H1 (cell line): Measurements from ENCODE around the gene MBLAC2. TPM values are rescaled to one million over a fixed set of nuclear protein-coding genes. Genes with fewer than 3 reads are reported as not detected.

Source experiments
- CTCF ChIA-PET: fragments of 300-600 bp; sonication (Branson Sonifier 250); formaldehyde crosslinking; loops from one replicate; lab custom pipeline; 2021; ENCODE audit not compliant: partially characterized antibody; lab: Charles Lee
- POLR2A ChIA-PET: fragments of 300-600 bp; sonication (Branson Sonifier 250); formaldehyde crosslinking; loops from one replicate; lab custom pipeline; 2021; ENCODE audit warnings: inconsistent platforms; ENCODE audit not compliant: partially characterized antibody; lab: Charles Lee
- DNase-seq, 2 experiments: peaks; one replicate each; pipeline versions ENCODE4 v3.0.0 to v3.0.0-alpha.2; 2010 to 2022; ENCODE audit warnings: low spot score in 2 of 2, low read depth in 1 of 2, mixed read lengths in 1 of 2
- FAIRE-seq: peaks from 2 replicates; lab custom pipeline; 2011; peaks lifted over from hg19 to GRCh38; lab: Jason Lieb, UNC
- H2AFZ ChIP-seq: 2 replicates; pipeline ENCODE4 v1.8.1; 2012; ENCODE audit warnings: low read length, inconsistent platforms
- H2AK5ac ChIP-seq: 2 replicates; pipeline ENCODE4 v1.6.1; 2013; ENCODE audit warnings: low read depth, low read length
- H2BK120ac ChIP-seq: replicated peaks from 2 replicates; pipeline ENCODE3; 2013; ENCODE audit warnings: low read depth, low read length, inconsistent platforms
- H2BK12ac ChIP-seq: 2 replicates; pipeline ENCODE4 v1.6.1; 2013; ENCODE audit warnings: low read depth, low read length
- H2BK15ac ChIP-seq: 2 replicates; pipeline ENCODE4 v1.6.1; 2013; ENCODE audit warnings: low read length
- H2BK20ac ChIP-seq: 2 replicates; pipeline ENCODE4 v1.6.1; 2013; ENCODE audit warnings: low read length
- H2BK5ac ChIP-seq: 2 replicates; pipeline ENCODE4 v1.6.1; 2013; ENCODE audit warnings: low read depth, low read length
- H3K14ac ChIP-seq: 2 replicates; pipeline ENCODE4 v1.6.1; 2013; ENCODE audit warnings: inconsistent platforms; ENCODE audit not compliant: insufficient read length
- H3K18ac ChIP-seq: 2 replicates; pipeline ENCODE4 v1.6.1; 2013; ENCODE audit warnings: low read length; ENCODE audit errors: extremely low read depth
- H3K23ac ChIP-seq: 2 replicates; pipeline ENCODE4 v1.6.1; 2013; ENCODE audit warnings: inconsistent platforms; ENCODE audit not compliant: insufficient read length
- H3K23me2 ChIP-seq: 2 replicates; pipeline ENCODE4 v1.6.1; 2013; ENCODE audit warnings: low read depth, low read length
- H3K27ac ChIP-seq: 2 replicates; pipeline ENCODE4 v1.6.1; 2011; ENCODE audit warnings: low read depth, low read length, inconsistent platforms
- H3K27me3 ChIP-seq, 4 experiments: replicated peaks in 1 of 4; 1 replicate in 1 of 4; 2 replicates in 3 of 4; pipeline versions ENCODE4 v1.6.1 to v1.8.1; 2011 to 2013; ENCODE audit warnings: low read length in 3 of 4, mild to moderate bottlenecking in 3 of 4, inconsistent platforms in 2 of 4, mixed read lengths in 2 of 4, moderate library complexity in 1 of 4; ENCODE audit not compliant: control insufficient read depth in 3 of 4, insufficient read depth in 3 of 4; ENCODE audit errors: extremely low read depth in 1 of 4
- H3K36me3 ChIP-seq, 4 experiments: 2 replicates each; pipeline versions ENCODE4 v1.6.1 to v1.8.1; 2011 to 2013; ENCODE audit warnings: mild to moderate bottlenecking in 4 of 4, low read length in 3 of 4, moderate library complexity in 2 of 4, control low read depth in 1 of 4, inconsistent platforms in 1 of 4; ENCODE audit not compliant: insufficient read depth in 4 of 4, control insufficient read depth in 2 of 4
- H3K4ac ChIP-seq: replicated peaks from 2 replicates; pipeline ENCODE3; 2013; ENCODE audit warnings: low read length, low read depth, mixed read lengths, inconsistent platforms; ENCODE audit not compliant: insufficient read length
- H3K4me1 ChIP-seq, 4 experiments: replicated peaks in 1 of 4; 1 replicate in 1 of 4; 2 replicates in 3 of 4; pipeline versions ENCODE4 v1.6.1 to v1.8.1; 2011 to 2013; ENCODE audit warnings: low read length in 3 of 4, inconsistent platforms in 2 of 4, mixed read lengths in 1 of 4; ENCODE audit not compliant: insufficient read depth in 4 of 4, control insufficient read depth in 3 of 4
- H3K4me2 ChIP-seq, 2 experiments: 2 replicates each; pipeline versions ENCODE4 v1.6.1 to v1.8.1; 2011 to 2013; ENCODE audit warnings: low read depth in 2 of 2, low read length in 2 of 2, control low read depth in 1 of 2, inconsistent platforms in 1 of 2, mild to moderate bottlenecking in 1 of 2; ENCODE audit not compliant: insufficient read depth in 1 of 2
- H3K4me3 ChIP-seq, 4 experiments: fragments of 200-600, 300-600 bp in 1 of 4; sonication (generic), shearing (Covaris generic), sonication (Bioruptor Twin) in 1 of 4; 2 replicates each; pipeline versions ENCODE4 v1.5.1 to v1.8.1; 2011 to 2016; ENCODE audit warnings: low read length in 4 of 4, low read depth in 3 of 4, control low read depth in 2 of 4, inconsistent platforms in 2 of 4, mild to moderate bottlenecking in 2 of 4, mixed read lengths in 1 of 4, moderate library complexity in 1 of 4; ENCODE audit not compliant: insufficient read depth in 2 of 4; ENCODE audit errors: extremely low read depth in 1 of 4
- H3K56ac ChIP-seq: replicated peaks from 2 replicates; pipeline ENCODE3; 2013; ENCODE audit warnings: low read depth, mild to moderate bottlenecking, mixed read lengths, low read length, inconsistent platforms; ENCODE audit not compliant: insufficient read length
- H3K79me1 ChIP-seq: 2 replicates; pipeline ENCODE4 v1.6.1; 2013; ENCODE audit warnings: low read depth, low read length, control low read depth
- H3K79me2 ChIP-seq, 2 experiments: 2 replicates each; pipeline versions ENCODE4 v1.6.1 to v1.8.1; 2012 to 2013; ENCODE audit warnings: low read length in 2 of 2, mild to moderate bottlenecking in 2 of 2, inconsistent platforms in 1 of 2; ENCODE audit not compliant: insufficient read depth in 2 of 2, control insufficient read depth in 1 of 2
- H3K9ac ChIP-seq, 4 experiments: replicated peaks in 1 of 4; 1 replicate in 1 of 4; 2 replicates in 3 of 4; pipeline versions ENCODE4 v1.6.1 to v1.8.1; 2011 to 2013; ENCODE audit warnings: low read depth in 3 of 4, low read length in 3 of 4, control low read depth in 2 of 4, mild to moderate bottlenecking in 2 of 4, moderate library complexity in 2 of 4, inconsistent platforms in 1 of 4; ENCODE audit errors: extremely low read depth in 1 of 4
- H3K9me3 ChIP-seq, 2 experiments: 2 replicates each; pipeline versions ENCODE4 v1.6.1 to v1.8.1; 2012 to 2013; ENCODE audit warnings: mild to moderate bottlenecking in 2 of 2, moderate library complexity in 2 of 2, control low read depth in 1 of 2, inconsistent platforms in 1 of 2, low read depth in 1 of 2, low read length in 1 of 2, mixed read lengths in 1 of 2; ENCODE audit not compliant: insufficient read depth in 2 of 2
- H4K20me1 ChIP-seq, 2 experiments: replicated peaks in 1 of 2; 2 replicates each; pipeline versions ENCODE3 to v1.8.1; 2011 to 2013; ENCODE audit warnings: inconsistent platforms in 2 of 2, low read length in 2 of 2, mild to moderate bottlenecking in 1 of 2; ENCODE audit not compliant: insufficient read depth in 2 of 2, control insufficient read depth in 1 of 2
- H4K5ac ChIP-seq: 2 replicates; pipeline ENCODE4 v1.6.1; 2013; ENCODE audit warnings: low read length, low read depth, mixed read lengths, inconsistent platforms; ENCODE audit not compliant: insufficient read length
- H4K8ac ChIP-seq: 2 replicates; pipeline ENCODE4 v1.8.0; 2013; ENCODE audit warnings: mild to moderate bottlenecking, moderate library complexity, low read length, inconsistent platforms; ENCODE audit not compliant: insufficient read depth; ENCODE audit errors: extremely low read depth
- H4K91ac ChIP-seq: replicated peaks from 2 replicates; pipeline ENCODE3; 2013; ENCODE audit warnings: low read length, mixed read lengths, inconsistent platforms; ENCODE audit not compliant: insufficient read length
- BACH1 ChIP-seq: IDR thresholded peaks from 2 replicates; pipeline ENCODE4 v1.6.1; 2012; ENCODE audit warnings: low read length, improper control_type of control experiment
- CBX5 ChIP-seq: fragments of 300-800, 300-1000 bp; sonication (generic); IDR thresholded peaks from 2 replicates; pipeline ENCODE4 v1.7.1; 2016; ENCODE audit warnings: antibody characterized with exemption, low read length, low read depth
- EGR1 ChIP-seq: IDR thresholded peaks from 2 replicates; pipeline ENCODE4 v1.6.1; 2011; ENCODE audit warnings: low read depth, low read length, borderline replicate concordance
- EZH2 ChIP-seq: fragments of 200-600 bp; sonication (generic); IDR thresholded peaks from 2 replicates; pipeline ENCODE4 v1.7.1; 2012; ENCODE audit warnings: low read depth, mild to moderate bottlenecking, moderate library complexity, low read length, inconsistent platforms; ENCODE audit not compliant: severe bottlenecking
- HDAC2 ChIP-seq, 2 experiments: fragments of 300-600 bp in 1 of 2; sonication (generic) in 1 of 2; IDR thresholded peaks; 2 replicates each; pipeline ENCODE4 v1.6.1; 2011 to 2012; ENCODE audit warnings: low read depth in 2 of 2, low read length in 2 of 2, mild to moderate bottlenecking in 2 of 2, moderate library complexity in 2 of 2, borderline replicate concordance in 1 of 2, inconsistent platforms in 1 of 2
- KDM1A ChIP-seq: fragments of 200-600, 300-600 bp; sonication (generic); IDR thresholded peaks from 2 replicates; pipeline ENCODE4 v1.7.1; 2016; ENCODE audit warnings: mild to moderate bottlenecking, low read length, borderline replicate concordance
- RAD21 ChIP-seq, 2 experiments: IDR thresholded peaks in 1 of 2; conservative IDR thresholded peaks in 1 of 2; 2 replicates each; pipeline ENCODE4 v1.6.1; 2011; ENCODE audit warnings: low read depth in 2 of 2, low read length in 2 of 2, improper control_type of control experiment in 1 of 2, inconsistent platforms in 1 of 2, mild to moderate bottlenecking in 1 of 2, moderate library complexity in 1 of 2
- SP1 ChIP-seq: IDR thresholded peaks from 2 replicates; pipeline ENCODE4 v1.6.1; 2011; ENCODE audit warnings: low read depth, low read length
- SP4 ChIP-seq: IDR thresholded peaks from 2 replicates; pipeline ENCODE4 v1.6.1; 2012; ENCODE audit warnings: low read length, inconsistent platforms
- SRF ChIP-seq: IDR thresholded peaks from 2 replicates; pipeline ENCODE4 v1.6.1; 2011; ENCODE audit warnings: mild to moderate bottlenecking, low read depth, low read length, moderate library complexity
- polyA plus RNA-seq, 7 experiments: library from polyadenylated mRNA; depleted of rRNA in 3 of 7; stranded (reverse) in 5 of 7; unstranded in 2 of 7; fragments of >200 nt in 5 of 7; fragments of 200-250 nt in 2 of 7; gene quantifications; 1 replicate in 5 of 7; 2 replicates in 1 of 7; 4 replicates in 1 of 7; pipeline versions ENCODE4 v1.2.1 to v1.2.3, GENCODE V29; 2011 to 2013; ENCODE audit warnings: missing spikeins in 2 of 7, mixed read lengths in 2 of 7
- total RNA-seq: library from RNA; stranded (reverse); fragmentation: NEBNext Ultra II Directional; extraction: Animal tissue kit (Norgen Biotek cat#: 25700); gene quantifications from 2 replicates; pipeline ENCODE4 v1.2.1, GENCODE V29; 2021
- TF ChIP-seq, protein P1 (sequence below): IDR thresholded peaks from 2 replicates; pipeline ENCODE4 v1.6.1; 2011; ENCODE audit warnings: low read depth, mild to moderate bottlenecking, low read length; ENCODE audit not compliant: insufficient read depth
- TF ChIP-seq, protein P2 (sequence below): IDR thresholded peaks from 2 replicates; pipeline ENCODE4 v1.6.1; 2011; ENCODE audit warnings: low read length, improper control_type of control experiment
- TF ChIP-seq, protein P3 (sequence below): IDR thresholded peaks from 2 replicates; pipeline ENCODE4 v1.6.1; 2012; ENCODE audit warnings: inconsistent platforms

The MBLAC2 gene
- total and polyA plus RNA-seq, 2 of the 8 experiments (the other 6 are each of a cell fraction or from before 2014, with no cell fraction given), result 2.8 to 6.7 TPM

- Histone ChIP-seq H4K91ac (no peak overlapping the region), H3K23me2 (no peaks in the 10 kb centered on the region), H3K27me3 (peaks cover 0 to 1% (median 0%) of the 10 kb centered on the region in 4 experiments; a peak in 1 of 7 replicates), H2BK12ac (no peak overlapping the region), H3K56ac (no peak overlapping the region), H3K4ac (no peak overlapping the region), H3K4me1 (no peaks in the 10 kb centered on the region), H2BK5ac (no peak overlapping the region), H3K79me2 (no peaks in the 10 kb centered on the region), H3K23ac (no peak overlapping the region), H4K5ac (no peak overlapping the region), H3K18ac (no peak overlapping the region), H3K36me3 (peaks cover 3 to 50% (median 31%) of the 10 kb centered on the region in 4 experiments; a peak in 7 of 8 replicates), H2BK20ac (no peak overlapping the region), H2AK5ac (no peak overlapping the region), H3K9ac (no peak overlapping the region), H3K4me3 (no peak overlapping the region), H3K9me3 (no peaks in the 10 kb centered on the region), H2BK120ac (no peak overlapping the region), H3K14ac (no peak overlapping the region), H2AFZ (no peak overlapping the region), H4K20me1 (peaks cover 0 to 2% of the 10 kb centered on the region in 2 experiments), H3K27ac (no peak overlapping the region), H3K4me2 (no peak overlapping the region), H2BK15ac (no peak overlapping the region), H3K79me1 (no peaks in the 10 kb centered on the region), H4K8ac (no peak overlapping the region)
- no peak for DNase-seq
- CTCF ChIA-PET, result no interaction called here
- POLR2A ChIA-PET, result no interaction called here
- no peak for FAIRE-seq
- TF ChIP-seq SRF (no peak), HDAC2 (IDR thresholded peaks at IDR 0.05; ENCODE audit: borderline replicate concordance in 1 of 2, low read depth in 2 of 2, low read length in 2 of 2) (no peak), KDM1A (no peak), BACH1 (no peak), EGR1 (no peak), RAD21 (IDR thresholded peaks at IDR 0.05 in 1 of 2, conservative IDR thresholded peaks at IDR 0.05 in 1 of 2; ENCODE audit: low read depth in 2 of 2, low read length in 2 of 2) (no peak), CBX5 (no peak), SP1 (no peak), EZH2 (no peak), SP4 (no peak)
- TF ChIP-seq, protein P1, sequence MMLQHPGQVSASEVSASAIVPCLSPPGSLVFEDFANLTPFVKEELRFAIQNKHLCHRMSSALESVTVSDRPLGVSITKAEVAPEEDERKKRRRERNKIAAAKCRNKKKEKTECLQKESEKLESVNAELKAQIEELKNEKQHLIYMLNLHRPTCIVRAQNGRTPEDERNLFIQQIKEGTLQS, result no peak
- TF ChIP-seq, protein P2, sequence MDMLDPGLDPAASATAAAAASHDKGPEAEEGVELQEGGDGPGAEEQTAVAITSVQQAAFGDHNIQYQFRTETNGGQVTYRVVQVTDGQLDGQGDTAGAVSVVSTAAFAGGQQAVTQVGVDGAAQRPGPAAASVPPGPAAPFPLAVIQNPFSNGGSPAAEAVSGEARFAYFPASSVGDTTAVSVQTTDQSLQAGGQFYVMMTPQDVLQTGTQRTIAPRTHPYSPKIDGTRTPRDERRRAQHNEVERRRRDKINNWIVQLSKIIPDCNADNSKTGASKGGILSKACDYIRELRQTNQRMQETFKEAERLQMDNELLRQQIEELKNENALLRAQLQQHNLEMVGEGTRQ, result no peak
- TF ChIP-seq, protein P3, sequence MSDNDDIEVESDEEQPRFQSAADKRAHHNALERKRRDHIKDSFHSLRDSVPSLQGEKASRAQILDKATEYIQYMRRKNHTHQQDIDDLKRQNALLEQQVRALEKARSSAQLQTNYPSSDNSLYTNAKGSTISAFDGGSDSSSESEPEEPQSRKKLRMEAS, result no peak
Measured at GRCh38 chr5:90506221-90506620, 31.6 kb upstream of the MBLAC2 start.
